Transverse colon (tissue), 4 donors: ENCODE results near the gene PREX1.

Source experiments
- CTCF ChIP-seq, 5 experiments: fragments of 200-600 bp in 3 of 5; fragments of 450-650 bp in 2 of 5; sonication (generic) in 3 of 5; IDR thresholded peaks; 1 replicate in 2 of 5; 2 replicates in 3 of 5; pipeline ENCODE4 v1.5.1; 2016 to 2017; ENCODE audit warnings: antibody characterized with exemption in 5 of 5, inconsistent platforms in 3 of 5, mild to moderate bottlenecking in 2 of 5, moderate library complexity in 1 of 5
- EP300 ChIP-seq: sonication (generic); formaldehyde crosslinking; IDR thresholded peaks from one replicate; pipeline ENCODE4 v1.6.1; 2017; ENCODE audit warnings: antibody characterized with exemption, low read depth
- POLR2A ChIP-seq: fragments of 450-650 bp; IDR thresholded peaks from one replicate; pipeline ENCODE4 v1.6.1; 2016; ENCODE audit warnings: antibody characterized with exemption, mild to moderate bottlenecking, moderate library complexity
- POLR2AphosphoS5 ChIP-seq, 3 donors: sonication (generic); formaldehyde crosslinking; IDR thresholded peaks; one replicate each; pipeline ENCODE4 v1.6.1; 2016; ENCODE audit warnings: antibody characterized with exemption in 3 of 3

GRCh38 chr20:48734104-48734749 is 93.6 kb downstream of the PREX1 start:
- no peak for TF ChIP-seq CTCF (IDR thresholded peaks at IDR 0.05)
- no peak for TF ChIP-seq POLR2A
- no peak for TF ChIP-seq POLR2AphosphoS5 (IDR thresholded peaks at IDR 0.05)
- no peak for TF ChIP-seq EP300
